ENCODE data around the gene DYNLT1. TPM values are rescaled to one million over a fixed set of nuclear protein-coding genes. Genes with fewer than 3 reads are reported as not detected.
"Not testable (repeated sequence)": the region's sequence is repeated elsewhere in the genome, so short reads cannot be mapped to it uniquely, and the experiment has no call there.

DYNLT1 gene
- total RNA-seq, 1 donor from 2014 or later = 138 TPM

- H3K9me3 Mint-ChIP-seq = no peaks in the 10 kb centered on the region
- peaks cover 45% of the 10 kb centered on the region for H3K36me3 Mint-ChIP-seq
- TF ChIP-seq, protein P1, sequence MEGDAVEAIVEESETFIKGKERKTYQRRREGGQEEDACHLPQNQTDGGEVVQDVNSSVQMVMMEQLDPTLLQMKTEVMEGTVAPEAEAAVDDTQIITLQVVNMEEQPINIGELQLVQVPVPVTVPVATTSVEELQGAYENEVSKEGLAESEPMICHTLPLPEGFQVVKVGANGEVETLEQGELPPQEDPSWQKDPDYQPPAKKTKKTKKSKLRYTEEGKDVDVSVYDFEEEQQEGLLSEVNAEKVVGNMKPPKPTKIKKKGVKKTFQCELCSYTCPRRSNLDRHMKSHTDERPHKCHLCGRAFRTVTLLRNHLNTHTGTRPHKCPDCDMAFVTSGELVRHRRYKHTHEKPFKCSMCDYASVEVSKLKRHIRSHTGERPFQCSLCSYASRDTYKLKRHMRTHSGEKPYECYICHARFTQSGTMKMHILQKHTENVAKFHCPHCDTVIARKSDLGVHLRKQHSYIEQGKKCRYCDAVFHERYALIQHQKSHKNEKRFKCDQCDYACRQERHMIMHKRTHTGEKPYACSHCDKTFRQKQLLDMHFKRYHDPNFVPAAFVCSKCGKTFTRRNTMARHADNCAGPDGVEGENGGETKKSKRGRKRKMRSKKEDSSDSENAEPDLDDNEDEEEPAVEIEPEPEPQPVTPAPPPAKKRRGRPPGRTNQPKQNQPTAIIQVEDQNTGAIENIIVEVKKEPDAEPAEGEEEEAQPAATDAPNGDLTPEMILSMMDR (conservative IDR thresholded peaks at IDR 0.05) = no peak
- no peak overlapping the region for H3K27ac Mint-ChIP-seq
- H3K27me3 Mint-ChIP-seq = no peaks in the 10 kb centered on the region
- DNase-seq (ENCODE audit: extremely low spot score, unreplicated experiment) = no peak
- no peak overlapping the region for H3K4me3 Mint-ChIP-seq
- no peaks in the 10 kb centered on the region for H3K4me1 Mint-ChIP-seq (ENCODE audit: unreplicated experiment)
These were observed 24.4 kb downstream of the DYNLT1 start for GRCh38 chr6:158619922-158620801.

DNA sequence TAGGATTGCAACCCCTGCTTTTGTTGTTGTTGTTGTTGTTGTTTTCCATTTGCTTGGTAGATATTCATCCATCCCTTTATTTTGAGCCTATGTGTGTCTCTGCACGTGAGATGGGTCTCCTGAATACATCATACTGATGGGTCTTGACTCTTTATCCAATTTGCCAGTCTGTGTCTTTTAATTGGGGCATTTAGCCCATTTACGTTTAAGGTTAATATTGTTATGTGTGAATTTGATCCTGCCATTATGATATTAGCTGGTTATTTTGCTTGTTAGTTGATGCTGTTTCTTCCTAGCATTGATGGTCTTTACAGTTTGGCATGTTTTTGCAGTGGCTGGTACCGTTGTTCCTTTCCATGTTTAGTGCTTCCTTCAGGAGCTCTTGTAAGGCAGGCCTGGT lies 26.3 kb downstream of the DYNLT1 start:
- H3K36me3 Mint-ChIP-seq = peaks cover 53% of the 10 kb centered on the region
- not testable (repeated sequence) for H3K27ac Mint-ChIP-seq; H3K9me3 Mint-ChIP-seq; H3K4me1 Mint-ChIP-seq (ENCODE audit: unreplicated experiment); H3K4me3 Mint-ChIP-seq; H3K27me3 Mint-ChIP-seq; DNase-seq (ENCODE audit: extremely low spot score, unreplicated experiment)

GRCh38 chr6:158614606-158615005 lies 29.9 kb downstream of the DYNLT1 start:
- not testable (repeated sequence) for DNase-seq (ENCODE audit: extremely low spot score, unreplicated experiment); H3K4me1 Mint-ChIP-seq (ENCODE audit: unreplicated experiment); H3K27ac Mint-ChIP-seq; H3K27me3 Mint-ChIP-seq; H3K4me3 Mint-ChIP-seq; H3K9me3 Mint-ChIP-seq
- H3K36me3 Mint-ChIP-seq = peaks cover 42% of the 10 kb centered on the region

DNA sequence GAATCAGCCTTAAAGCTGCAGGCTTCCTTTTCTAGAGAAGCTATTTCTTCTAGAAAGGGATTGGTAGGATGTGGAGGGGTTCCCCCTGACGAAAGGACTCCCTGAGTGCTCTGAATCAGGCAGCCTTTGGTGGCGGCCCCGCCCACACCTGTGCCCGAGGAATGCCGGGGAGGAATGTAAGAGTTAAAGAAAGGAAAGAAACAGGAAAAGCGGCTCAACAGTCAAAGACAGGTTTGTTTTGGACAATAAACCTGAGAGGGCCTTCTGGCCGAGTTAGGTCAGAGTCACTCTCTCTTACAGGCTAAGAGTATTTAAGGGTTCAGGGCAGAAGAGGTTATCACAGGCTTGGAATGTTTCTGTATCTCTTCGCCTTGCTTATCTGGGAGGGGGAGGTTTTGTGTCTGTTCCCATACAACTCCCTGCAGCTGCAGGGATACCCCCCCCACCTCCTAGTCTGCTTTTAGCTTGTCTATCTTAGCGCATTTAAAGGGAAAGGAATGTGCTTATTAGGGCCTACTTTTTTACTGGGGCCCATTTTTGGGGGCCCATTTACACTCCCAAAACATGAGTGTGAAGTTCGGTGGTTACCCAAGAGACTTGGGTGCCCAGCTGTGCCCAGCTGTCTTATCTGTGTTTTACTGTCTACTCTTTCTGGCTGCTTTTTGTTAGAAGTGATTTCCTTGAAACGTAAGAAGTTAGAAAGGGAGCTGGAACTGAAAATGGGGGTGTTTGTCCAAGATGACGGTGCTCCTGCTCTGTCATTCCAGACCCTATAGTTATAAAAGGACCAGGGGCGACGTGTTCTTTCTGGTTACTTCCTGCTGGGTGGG lies 32.8 kb downstream of the DYNLT1 start:
- Mint-ChIP-seq H3K36me3 (peaks cover 16% of the 10 kb centered on the region), H3K9me3 (no peaks in the 10 kb centered on the region), H3K27me3 (no peaks in the 10 kb centered on the region), H3K4me3 (peak overlapping the region; percentile 29), H3K27ac (peak overlapping the region; percentile 55), H3K4me1 (ENCODE audit: unreplicated experiment) (peaks cover 9% of the 10 kb centered on the region)
- TF ChIP-seq, protein P1 (conservative IDR thresholded peaks at IDR 0.05) = no peak
- peak; percentile 59 for DNase-seq (ENCODE audit: extremely low spot score, unreplicated experiment)

DNA sequence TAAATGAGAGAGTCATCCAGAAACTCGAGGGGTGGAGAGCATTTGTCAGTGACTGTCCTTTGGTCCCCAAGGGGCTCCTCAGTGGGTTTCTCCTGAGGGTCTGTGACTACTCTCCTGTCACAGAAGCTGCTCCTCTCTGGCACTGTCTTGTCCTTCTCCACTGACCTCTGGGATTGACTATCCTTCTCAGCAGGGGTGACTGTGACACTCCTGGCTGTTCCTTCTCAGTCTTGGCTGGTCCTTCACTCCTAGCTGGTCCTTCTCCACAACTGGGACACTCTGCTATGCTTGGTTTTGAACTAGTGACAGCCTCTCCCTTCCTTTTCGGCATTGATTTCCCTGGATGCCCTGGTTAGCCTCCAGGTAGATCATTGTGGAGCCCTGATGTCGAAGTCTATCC lies 33.5 kb downstream of the DYNLT1 start:
- Mint-ChIP-seq H3K9me3 (no peaks in the 10 kb centered on the region), H3K4me1 (ENCODE audit: unreplicated experiment) (peaks cover 9% of the 10 kb centered on the region), H3K36me3 (peaks cover 10% of the 10 kb centered on the region), H3K27me3 (no peaks in the 10 kb centered on the region), H3K27ac (peak overlapping the region; percentile 55), H3K4me3 (no peak overlapping the region)
- peak; percentile 31 for DNase-seq (ENCODE audit: extremely low spot score, unreplicated experiment)
- TF ChIP-seq, protein P1 (conservative IDR thresholded peaks at IDR 0.05) = no peak

GRCh38 chr6:158610319-158610968 lies 34.1 kb downstream of the DYNLT1 start:
- no peaks in the 10 kb centered on the region for H3K27me3 Mint-ChIP-seq
- no peaks in the 10 kb centered on the region for H3K9me3 Mint-ChIP-seq
- peaks cover 9% of the 10 kb centered on the region for H3K4me1 Mint-ChIP-seq (ENCODE audit: unreplicated experiment)
- TF ChIP-seq, protein P1 (conservative IDR thresholded peaks at IDR 0.05) = no peak
- no peak overlapping the region for H3K4me3 Mint-ChIP-seq
- peaks cover 11% of the 10 kb centered on the region for H3K36me3 Mint-ChIP-seq
- DNase-seq (ENCODE audit: extremely low spot score, unreplicated experiment) = no peak
- no peak overlapping the region for H3K27ac Mint-ChIP-seq

Data from type B pancreatic cell (in vitro differentiated cells).